ENCODE results near the gene UVSSA. TPM values are rescaled to one million over a fixed set of nuclear protein-coding genes. Genes with fewer than 3 reads are reported as not detected.
"Not testable (repeated sequence)": the region's sequence is repeated elsewhere in the genome, so short reads cannot be mapped to it uniquely, and the experiment has no call there.

The UVSSA gene
- polyA plus RNA-seq, 1 donor from 2014 or later: 13.3 TPM

DNA sequence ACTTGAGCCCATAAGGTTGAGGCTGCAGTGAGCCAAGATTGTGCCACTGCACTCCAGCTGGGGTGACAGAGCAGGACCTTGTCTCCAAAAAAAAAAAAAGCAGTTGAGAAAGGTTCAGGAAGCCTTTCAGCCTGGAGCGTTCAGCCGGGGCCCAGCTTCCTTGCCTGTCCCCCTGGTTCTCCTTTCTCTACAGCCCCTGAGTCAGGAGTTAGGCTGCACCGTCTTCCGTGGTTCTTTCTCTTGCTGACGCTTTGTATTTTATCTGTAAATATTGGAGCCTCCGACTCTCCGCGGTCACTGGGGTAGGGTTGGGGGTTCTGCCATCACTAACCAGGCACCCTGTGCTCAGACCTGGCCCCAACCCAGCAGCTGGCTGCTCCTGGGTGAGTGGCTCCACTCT is 13.8 kb upstream of the UVSSA start:
- no peaks in the 10 kb centered on the region for H3K9me3 ChIP-seq (ENCODE audit: low read length)
- no peak overlapping the region for H3K27ac ChIP-seq (ENCODE audit: low read length)
- H3F3A ChIP-seq (ENCODE audit: insufficient read depth, low read length, poor library complexity, severe bottlenecking): no peaks in the 10 kb centered on the region
- TF ChIP-seq POLR2AphosphoS5 (IDR thresholded peaks at IDR 0.05) (no peak), TAF1 (IDR thresholded peaks at IDR 0.05; ENCODE audit: low read depth) (no peak), EP300 (conservative IDR thresholded peaks at IDR 0.05; ENCODE audit: poor library complexity, severe bottlenecking) (no peak), SMC3 (conservative IDR thresholded peaks at IDR 0.05; ENCODE audit: poor library complexity) (no peak), RAD21 (conservative IDR thresholded peaks at IDR 0.05) (no peak), MXI1 (conservative IDR thresholded peaks at IDR 0.05; ENCODE audit: poor library complexity, severe bottlenecking) (no peak), EZH2 (IDR thresholded peaks at IDR 0.05; ENCODE audit: borderline replicate concordance, insufficient read depth, low read length, poor library complexity, severe bottlenecking) (no peak)
- TF ChIP-seq, protein P1, sequence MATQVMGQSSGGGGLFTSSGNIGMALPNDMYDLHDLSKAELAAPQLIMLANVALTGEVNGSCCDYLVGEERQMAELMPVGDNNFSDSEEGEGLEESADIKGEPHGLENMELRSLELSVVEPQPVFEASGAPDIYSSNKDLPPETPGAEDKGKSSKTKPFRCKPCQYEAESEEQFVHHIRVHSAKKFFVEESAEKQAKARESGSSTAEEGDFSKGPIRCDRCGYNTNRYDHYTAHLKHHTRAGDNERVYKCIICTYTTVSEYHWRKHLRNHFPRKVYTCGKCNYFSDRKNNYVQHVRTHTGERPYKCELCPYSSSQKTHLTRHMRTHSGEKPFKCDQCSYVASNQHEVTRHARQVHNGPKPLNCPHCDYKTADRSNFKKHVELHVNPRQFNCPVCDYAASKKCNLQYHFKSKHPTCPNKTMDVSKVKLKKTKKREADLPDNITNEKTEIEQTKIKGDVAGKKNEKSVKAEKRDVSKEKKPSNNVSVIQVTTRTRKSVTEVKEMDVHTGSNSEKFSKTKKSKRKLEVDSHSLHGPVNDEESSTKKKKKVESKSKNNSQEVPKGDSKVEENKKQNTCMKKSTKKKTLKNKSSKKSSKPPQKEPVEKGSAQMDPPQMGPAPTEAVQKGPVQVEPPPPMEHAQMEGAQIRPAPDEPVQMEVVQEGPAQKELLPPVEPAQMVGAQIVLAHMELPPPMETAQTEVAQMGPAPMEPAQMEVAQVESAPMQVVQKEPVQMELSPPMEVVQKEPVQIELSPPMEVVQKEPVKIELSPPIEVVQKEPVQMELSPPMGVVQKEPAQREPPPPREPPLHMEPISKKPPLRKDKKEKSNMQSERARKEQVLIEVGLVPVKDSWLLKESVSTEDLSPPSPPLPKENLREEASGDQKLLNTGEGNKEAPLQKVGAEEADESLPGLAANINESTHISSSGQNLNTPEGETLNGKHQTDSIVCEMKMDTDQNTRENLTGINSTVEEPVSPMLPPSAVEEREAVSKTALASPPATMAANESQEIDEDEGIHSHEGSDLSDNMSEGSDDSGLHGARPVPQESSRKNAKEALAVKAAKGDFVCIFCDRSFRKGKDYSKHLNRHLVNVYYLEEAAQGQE (IDR thresholded peaks at IDR 0.05; ENCODE audit: borderline replicate concordance): no peak
- TF ChIP-seq, protein P2, sequence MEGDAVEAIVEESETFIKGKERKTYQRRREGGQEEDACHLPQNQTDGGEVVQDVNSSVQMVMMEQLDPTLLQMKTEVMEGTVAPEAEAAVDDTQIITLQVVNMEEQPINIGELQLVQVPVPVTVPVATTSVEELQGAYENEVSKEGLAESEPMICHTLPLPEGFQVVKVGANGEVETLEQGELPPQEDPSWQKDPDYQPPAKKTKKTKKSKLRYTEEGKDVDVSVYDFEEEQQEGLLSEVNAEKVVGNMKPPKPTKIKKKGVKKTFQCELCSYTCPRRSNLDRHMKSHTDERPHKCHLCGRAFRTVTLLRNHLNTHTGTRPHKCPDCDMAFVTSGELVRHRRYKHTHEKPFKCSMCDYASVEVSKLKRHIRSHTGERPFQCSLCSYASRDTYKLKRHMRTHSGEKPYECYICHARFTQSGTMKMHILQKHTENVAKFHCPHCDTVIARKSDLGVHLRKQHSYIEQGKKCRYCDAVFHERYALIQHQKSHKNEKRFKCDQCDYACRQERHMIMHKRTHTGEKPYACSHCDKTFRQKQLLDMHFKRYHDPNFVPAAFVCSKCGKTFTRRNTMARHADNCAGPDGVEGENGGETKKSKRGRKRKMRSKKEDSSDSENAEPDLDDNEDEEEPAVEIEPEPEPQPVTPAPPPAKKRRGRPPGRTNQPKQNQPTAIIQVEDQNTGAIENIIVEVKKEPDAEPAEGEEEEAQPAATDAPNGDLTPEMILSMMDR (IDR thresholded peaks at IDR 0.05; ENCODE audit: poor library complexity, severe bottlenecking): no peak
- H3K9me2 ChIP-seq (ENCODE audit: insufficient read depth, low read length): no peaks in the 10 kb centered on the region
- H3K36me3 ChIP-seq (ENCODE audit: insufficient read depth, low read length): no peaks in the 10 kb centered on the region
- H3K27me3 ChIP-seq (ENCODE audit: insufficient read depth, low read depth, low read length): no peaks in the 10 kb centered on the region
- H3K9ac ChIP-seq (ENCODE audit: low read length): no peak overlapping the region
- H3K4me3 ChIP-seq (ENCODE audit: low read length): no peak overlapping the region
- H4K20me1 ChIP-seq (ENCODE audit: insufficient read depth): no peaks in the 10 kb centered on the region
- H2AFZ ChIP-seq (ENCODE audit: low read depth, low read length): no peak overlapping the region
- no peak overlapping the region for H3K4me2 ChIP-seq (ENCODE audit: low read length)
- H3K79me2 ChIP-seq (replicated peaks; ENCODE audit: insufficient read depth, low read length): no peaks in the 10 kb centered on the region

DNA sequence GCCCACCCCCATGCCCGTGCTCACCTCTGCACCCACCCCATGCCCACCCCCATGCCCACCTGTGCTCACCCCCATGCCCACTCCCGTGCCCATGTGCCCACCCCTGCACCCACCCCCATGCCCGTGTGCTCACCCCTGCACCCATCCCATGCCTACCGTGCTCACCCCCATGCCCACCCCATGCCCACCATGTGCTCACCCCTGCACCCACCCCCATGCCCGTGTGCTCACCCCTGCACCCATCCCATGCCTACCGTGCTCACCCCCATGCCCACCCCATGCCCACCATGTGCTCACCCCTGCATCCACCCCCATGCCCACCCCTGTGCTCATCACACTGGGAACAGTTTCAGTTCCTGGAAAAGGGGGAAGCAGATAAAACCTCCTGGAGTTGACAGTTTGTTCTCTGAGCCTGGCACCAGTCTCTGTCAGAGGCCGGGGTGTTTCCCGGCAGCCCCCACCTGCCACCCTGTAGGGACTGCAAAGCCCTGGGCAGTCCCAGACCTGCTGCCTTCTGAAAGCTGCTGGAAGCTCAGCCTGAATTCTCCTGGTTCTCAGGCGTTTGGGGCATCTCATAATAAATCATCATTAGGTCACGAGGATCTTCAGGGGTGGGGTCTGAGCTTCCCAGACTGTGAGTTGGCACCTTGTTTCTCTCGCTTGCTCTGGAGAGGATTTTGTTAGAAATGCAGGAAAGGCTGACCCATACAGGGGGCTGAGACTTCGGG is 13.0 kb upstream of the UVSSA start:
- not testable (repeated sequence) for H2AFZ ChIP-seq (ENCODE audit: low read depth, low read length); H4K20me1 ChIP-seq (ENCODE audit: insufficient read depth); H3K27me3 ChIP-seq (ENCODE audit: insufficient read depth, low read depth, low read length); H3F3A ChIP-seq (ENCODE audit: insufficient read depth, low read length, poor library complexity, severe bottlenecking); H3K9me3 ChIP-seq (ENCODE audit: low read length); H3K4me2 ChIP-seq (ENCODE audit: low read length); H3K9ac ChIP-seq (ENCODE audit: low read length); H3K9me2 ChIP-seq (ENCODE audit: insufficient read depth, low read length); H3K79me2 ChIP-seq (replicated peaks; ENCODE audit: insufficient read depth, low read length); H3K4me3 ChIP-seq (ENCODE audit: low read length); H3K36me3 ChIP-seq (ENCODE audit: insufficient read depth, low read length); H3K27ac ChIP-seq (ENCODE audit: low read length)

DNA sequence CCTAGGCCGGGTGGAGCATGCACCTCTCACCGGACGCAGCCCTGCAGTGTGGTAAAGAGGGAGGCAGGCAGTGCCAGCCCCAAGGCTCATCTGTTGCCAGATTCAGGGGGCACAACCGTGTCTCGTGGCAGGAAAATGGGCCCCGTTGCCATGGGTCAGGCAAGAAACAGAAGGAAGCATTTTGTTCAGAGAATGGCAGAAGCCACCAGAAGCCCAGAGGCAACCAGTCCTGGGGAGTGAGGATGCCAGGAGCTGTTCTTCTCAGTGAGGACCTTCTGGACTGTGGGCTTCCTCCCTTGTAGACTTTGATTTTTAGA is 12.5 kb upstream of the UVSSA start:
- H3K4me3 ChIP-seq (ENCODE audit: low read length): no peak overlapping the region
- H3K36me3 ChIP-seq (ENCODE audit: insufficient read depth, low read length): no peaks in the 10 kb centered on the region
- H3K79me2 ChIP-seq (replicated peaks; ENCODE audit: insufficient read depth, low read length): no peaks in the 10 kb centered on the region
- H3F3A ChIP-seq (ENCODE audit: insufficient read depth, low read length, poor library complexity, severe bottlenecking): no peaks in the 10 kb centered on the region
- H3K4me2 ChIP-seq (ENCODE audit: low read length): no peak overlapping the region
- no peak overlapping the region for H3K9ac ChIP-seq (ENCODE audit: low read length)
- no peaks in the 10 kb centered on the region for H3K27me3 ChIP-seq (ENCODE audit: insufficient read depth, low read depth, low read length)
- H4K20me1 ChIP-seq (ENCODE audit: insufficient read depth): no peaks in the 10 kb centered on the region
- no peak overlapping the region for H2AFZ ChIP-seq (ENCODE audit: low read depth, low read length)
- no peak for TF ChIP-seq MXI1 (conservative IDR thresholded peaks at IDR 0.05; ENCODE audit: poor library complexity, severe bottlenecking)
- no peak for TF ChIP-seq TAF1 (IDR thresholded peaks at IDR 0.05; ENCODE audit: low read depth)
- no peaks in the 10 kb centered on the region for H3K9me3 ChIP-seq (ENCODE audit: low read length)
- H3K27ac ChIP-seq (ENCODE audit: low read length): no peak overlapping the region
- H3K9me2 ChIP-seq (ENCODE audit: insufficient read depth, low read length): no peaks in the 10 kb centered on the region

DNA sequence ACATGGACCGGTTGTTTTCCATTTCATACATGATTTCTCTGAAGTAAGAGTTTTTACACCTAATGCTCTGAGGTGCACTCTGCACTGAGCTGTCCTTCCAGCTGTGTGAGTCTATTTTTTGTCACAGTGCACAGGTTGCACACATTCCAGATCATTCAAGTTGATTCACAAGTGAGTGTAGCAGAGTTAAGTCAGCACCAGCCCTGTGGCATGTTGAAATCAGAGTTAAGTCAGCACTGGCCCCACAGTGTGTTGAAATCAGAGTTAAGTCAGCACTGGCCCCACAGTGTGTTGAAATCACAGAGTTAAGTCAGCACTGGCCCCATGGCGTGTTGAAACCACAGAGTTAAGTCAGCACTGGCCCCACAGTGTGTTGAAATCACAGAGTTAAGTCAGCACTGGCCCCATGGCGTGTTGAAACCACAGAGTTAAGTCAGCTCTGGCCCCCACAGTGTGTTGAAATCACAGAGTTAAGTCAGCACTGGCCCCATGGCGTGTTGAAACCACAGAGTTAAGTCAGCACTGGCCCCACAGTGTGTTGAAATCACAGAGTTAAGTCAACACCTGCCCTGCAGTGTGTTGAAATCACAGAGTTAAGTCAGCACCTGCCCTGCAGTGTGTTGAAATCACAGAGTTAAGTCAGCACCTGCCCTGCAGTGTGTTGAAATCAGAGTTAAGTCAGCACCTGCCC is 11.7 kb upstream of the UVSSA start:
- not testable (repeated sequence) for H3K79me2 ChIP-seq (replicated peaks; ENCODE audit: insufficient read depth, low read length); H2AFZ ChIP-seq (ENCODE audit: low read depth, low read length); H3K9me3 ChIP-seq (ENCODE audit: low read length); H3K4me3 ChIP-seq (ENCODE audit: low read length); H3K36me3 ChIP-seq (ENCODE audit: insufficient read depth, low read length); H3K9ac ChIP-seq (ENCODE audit: low read length); H3K27me3 ChIP-seq (ENCODE audit: insufficient read depth, low read depth, low read length); H3K9me2 ChIP-seq (ENCODE audit: insufficient read depth, low read length); H3F3A ChIP-seq (ENCODE audit: insufficient read depth, low read length, poor library complexity, severe bottlenecking); H3K27ac ChIP-seq (ENCODE audit: low read length); H4K20me1 ChIP-seq (ENCODE audit: insufficient read depth); H3K4me2 ChIP-seq (ENCODE audit: low read length)

Data from neural cell (in vitro differentiated cells).